Testis (tissue), 2 donors: ENCODE measurements around the gene CLNS1A.

Experiments used
- CTCF ChIP-seq, 3 experiments: fragments of 450-650 bp in 2 of 3; fragments of 200-600 bp in 1 of 3; sonication (generic) in 1 of 3; IDR thresholded peaks; one replicate each; pipeline ENCODE4 v1.5.1; 2016 to 2019; ENCODE audit warnings: antibody characterized with exemption in 3 of 3, mild to moderate bottlenecking in 2 of 3, moderate library complexity in 1 of 3
- POLR2A ChIP-seq: fragments of 450-650 bp; IDR thresholded peaks from one replicate; pipeline ENCODE4 v1.6.1; 2017; ENCODE audit warnings: antibody characterized with exemption, mild to moderate bottlenecking, moderate library complexity

DNA sequence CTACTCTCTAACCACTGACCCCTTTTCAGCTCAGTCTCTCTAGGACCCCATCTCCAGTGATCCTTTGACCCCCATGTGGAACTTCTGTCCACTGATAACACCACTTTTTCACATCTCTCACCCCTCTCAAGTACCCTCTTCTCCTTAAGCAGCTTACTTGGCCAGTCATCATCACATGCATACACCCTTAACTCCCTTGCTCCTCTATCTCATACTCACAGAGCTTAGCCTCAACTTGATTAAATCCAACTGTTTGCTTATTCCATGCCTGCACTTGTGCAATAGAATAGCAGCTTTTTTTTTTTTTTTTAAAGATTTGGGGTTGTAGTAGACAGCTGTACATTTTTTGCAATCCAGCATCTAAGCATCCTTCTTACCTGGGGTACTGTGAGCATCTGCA, 25.7 kb downstream of the CLNS1A start:
- TF ChIP-seq CTCF (IDR thresholded peaks at IDR 0.05) (no peak), POLR2A (no peak)
